Gastroesophageal sphincter (tissue), 3 donors: ENCODE measurements around the gene FREM2.

Source experiments
- CTCF ChIP-seq, 4 experiments: fragments of 200-600 bp in 2 of 4; fragments of 450-650 bp in 2 of 4; sonication (generic) in 1 of 4; IDR thresholded peaks; one replicate each; pipeline ENCODE4 v1.5.1; 2017 to 2019; ENCODE audit warnings: antibody characterized with exemption in 4 of 4, mild to moderate bottlenecking in 2 of 4, moderate library complexity in 2 of 4
- EP300 ChIP-seq: sonication (generic); formaldehyde crosslinking; IDR thresholded peaks from one replicate; pipeline ENCODE4 v1.6.1; 2017; ENCODE audit warnings: antibody characterized with exemption, mild to moderate bottlenecking
- POLR2A ChIP-seq, 2 donors: fragments of 450-650 bp; IDR thresholded peaks; one replicate each; pipeline ENCODE4 v1.6.1; 2017; ENCODE audit warnings: antibody characterized with exemption in 2 of 2, mild to moderate bottlenecking in 2 of 2, moderate library complexity in 1 of 2
- POLR2AphosphoS5 ChIP-seq: sonication (generic); formaldehyde crosslinking; IDR thresholded peaks from one replicate; pipeline ENCODE4 v1.6.1; 2017; ENCODE audit warnings: antibody characterized with exemption

- TF ChIP-seq CTCF (IDR thresholded peaks at IDR 0.05) = no peak
- no peak for TF ChIP-seq POLR2AphosphoS5
- no peak for TF ChIP-seq EP300
- no peak for TF ChIP-seq POLR2A (IDR thresholded peaks at IDR 0.05)
Measured at GRCh38 chr13:38667526-38668109, 19.3 kb upstream of the FREM2 start.
